Stimulated activated naive CD4-positive, alpha-beta T cell (primary cell): Measurements from ENCODE around the gene CDKAL1.
A peak's percentile ranks its signal among the peaks of the same experiment; 100 is the strongest.
"Not testable (repeated sequence)": the region's sequence is repeated elsewhere in the genome, so short reads cannot be mapped to it uniquely, and the experiment has no call there.

Experiments used
- DNase-seq, 6 experiments: peaks; one replicate each; lab custom pipeline; 2025; lab: John Stamatoyannopoulos, UW

The CDKAL1 gene

DNA sequence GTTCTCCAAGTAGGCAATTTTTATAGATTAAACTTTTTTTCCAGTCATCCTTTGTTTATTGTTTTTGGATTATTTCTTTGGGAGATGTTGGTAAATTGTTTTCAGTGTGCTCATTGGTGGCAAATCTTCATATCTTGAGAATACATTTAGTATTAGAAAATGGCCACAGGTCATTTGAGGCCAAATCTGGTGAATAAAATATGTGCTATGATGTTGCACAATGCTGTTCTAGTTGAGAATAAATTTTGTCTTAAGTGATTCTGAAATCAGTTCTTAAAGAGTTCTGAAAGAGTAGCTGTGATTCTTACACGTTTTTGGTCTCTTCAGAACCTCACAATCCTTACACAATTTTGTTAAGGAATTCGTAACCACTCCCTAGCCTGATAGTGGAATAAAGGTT is 20.1 kb downstream of the CDKAL1 start:
- DNase-seq, result no peak

GRCh38 chr6:20554817-20555216 is 20.6 kb downstream of the CDKAL1 start:
- no peak for DNase-seq

- DNase-seq, result no peak
Observed at GRCh38 chr6:20559924-20560551, 25.8 kb downstream of the CDKAL1 start.

- no peak for DNase-seq
Observed at GRCh38 chr6:20563377-20563776, 29.1 kb downstream of the CDKAL1 start.

GRCh38 chr6:20564269-20564668 is 30.0 kb downstream of the CDKAL1 start:
- DNase-seq, result peak in 2 of 6 experiments; percentile 13 to 52

DNA sequence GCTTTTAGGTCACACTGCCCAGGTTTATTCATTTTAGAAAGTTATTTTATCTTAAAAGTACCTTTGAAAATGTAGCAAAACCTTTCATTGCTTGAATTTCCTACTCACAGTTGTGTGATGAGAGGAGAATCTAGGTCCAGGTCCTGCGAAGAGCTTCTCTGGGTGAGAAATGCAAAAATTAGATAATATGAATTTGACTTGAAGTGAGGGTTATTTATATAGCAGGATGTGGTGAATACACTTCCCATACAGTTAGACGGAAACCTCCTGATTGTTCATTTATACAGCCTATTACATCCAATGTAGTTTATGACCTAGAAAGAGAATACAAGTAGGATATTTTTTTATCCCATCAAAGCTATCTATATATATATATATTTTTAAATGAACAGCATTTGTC is 30.5 kb downstream of the CDKAL1 start:
- peak in 1 of 6 experiments; percentile 22 for DNase-seq

DNA sequence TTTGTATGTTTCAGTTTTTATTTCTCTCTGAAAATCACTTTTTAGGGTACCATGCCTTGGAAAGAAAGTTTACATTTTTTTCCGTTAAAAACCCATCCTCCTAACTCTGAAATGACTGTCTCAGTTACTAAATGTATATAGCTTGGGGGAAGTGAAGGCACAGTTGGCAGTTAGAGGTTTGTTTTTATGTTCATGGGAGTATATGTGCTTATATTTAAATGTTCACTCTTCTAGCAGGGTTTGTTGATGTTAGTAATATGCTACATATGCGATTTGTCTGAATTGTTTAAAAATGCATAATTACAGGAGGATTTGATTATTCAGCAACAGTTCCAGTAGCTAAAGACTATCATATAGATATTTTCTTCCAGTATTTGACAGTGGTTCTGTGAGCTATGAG is 31.1 kb downstream of the CDKAL1 start:
- no peak for DNase-seq

DNA sequence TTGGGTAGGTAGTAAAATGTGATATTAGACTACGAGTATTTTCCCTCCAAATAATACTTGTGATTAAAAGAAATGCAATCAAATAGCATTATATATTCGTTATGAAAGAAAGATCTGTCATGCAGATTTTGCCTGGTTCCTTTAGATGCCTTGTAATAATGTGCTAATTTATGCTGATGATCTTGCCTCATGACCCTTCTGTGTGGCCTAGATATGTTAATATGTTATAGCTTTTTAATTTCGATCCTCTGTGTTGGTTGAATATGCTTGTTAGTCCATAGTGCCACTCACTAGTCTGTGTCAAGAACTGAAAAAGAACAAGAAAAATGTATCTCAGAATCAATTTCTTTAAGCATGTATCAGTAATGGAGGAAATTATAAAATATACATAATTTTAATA is 31.9 kb downstream of the CDKAL1 start:
- no peak for DNase-seq

DNA sequence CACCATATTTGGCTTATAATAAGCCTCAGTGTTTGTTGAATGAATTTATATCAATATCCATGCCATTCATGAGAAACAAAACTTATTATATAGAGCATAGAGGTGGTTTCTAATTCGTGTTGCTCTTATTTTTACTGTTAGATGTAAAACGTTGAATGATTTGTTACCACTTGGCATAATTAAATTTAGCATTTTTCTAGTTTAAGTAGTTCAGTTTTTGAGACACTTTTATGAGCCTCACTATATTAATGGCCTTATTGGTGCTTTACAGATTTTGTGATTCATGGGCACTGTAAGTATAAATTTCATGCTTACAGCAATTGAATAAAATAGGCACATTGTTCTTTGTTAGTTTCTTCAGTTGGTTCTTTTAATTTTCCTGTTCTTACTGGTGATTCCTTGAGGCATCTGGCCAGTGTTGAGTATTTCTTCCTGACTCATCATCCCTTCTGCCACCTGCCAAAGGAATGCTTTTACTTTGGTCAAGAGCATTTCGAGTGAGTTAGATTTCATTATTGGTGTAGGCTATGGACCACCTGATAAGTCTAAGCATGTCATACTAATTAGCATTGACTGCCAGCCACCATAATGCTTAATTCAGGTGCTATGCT is 34.8 kb downstream of the CDKAL1 start:
- no peak for DNase-seq

GRCh38 chr6:20571261-20571660 is 37.0 kb downstream of the CDKAL1 start:
- no peak for DNase-seq

DNA sequence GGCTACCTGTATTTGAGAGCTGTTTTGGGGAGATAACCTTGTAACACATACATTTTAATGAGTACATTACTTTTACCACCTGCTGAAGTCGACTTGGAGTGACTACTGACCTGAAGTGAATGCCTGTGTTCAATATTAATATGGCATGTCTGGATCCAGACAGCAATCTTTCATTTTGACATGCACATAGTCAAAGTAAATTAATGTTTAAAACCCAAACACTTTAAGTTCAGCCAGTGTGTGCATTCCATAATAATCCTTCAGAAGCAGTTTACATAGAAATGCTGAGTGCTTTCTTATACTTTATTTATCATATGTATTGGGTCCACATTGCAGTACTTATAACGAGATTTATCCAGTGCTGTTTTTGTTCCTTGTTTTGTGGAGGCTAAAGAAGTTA is 38.0 kb downstream of the CDKAL1 start:
- no peak for DNase-seq

DNA sequence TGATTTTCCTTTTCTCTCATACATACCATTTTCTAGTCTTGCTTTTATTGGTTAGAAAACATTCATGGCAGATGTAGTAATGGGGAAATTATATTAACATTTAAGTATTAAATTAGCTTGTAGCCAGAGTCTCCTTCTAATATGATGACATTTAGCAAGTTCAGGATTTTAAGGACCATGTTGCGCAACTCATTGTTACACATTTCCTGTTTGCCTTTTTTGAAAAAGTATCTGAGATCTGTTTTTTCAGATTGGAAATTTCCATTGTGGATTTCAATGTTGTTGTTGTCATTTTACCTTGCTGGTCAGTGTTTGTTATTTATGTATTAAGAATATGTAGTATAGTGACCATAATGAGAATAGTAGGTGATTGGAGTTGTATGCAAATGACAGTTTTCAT is 38.7 kb downstream of the CDKAL1 start:
- DNase-seq, result no peak

GRCh38 chr6:20574355-20574754 is 40.1 kb downstream of the CDKAL1 start:
- DNase-seq, result no peak

DNA sequence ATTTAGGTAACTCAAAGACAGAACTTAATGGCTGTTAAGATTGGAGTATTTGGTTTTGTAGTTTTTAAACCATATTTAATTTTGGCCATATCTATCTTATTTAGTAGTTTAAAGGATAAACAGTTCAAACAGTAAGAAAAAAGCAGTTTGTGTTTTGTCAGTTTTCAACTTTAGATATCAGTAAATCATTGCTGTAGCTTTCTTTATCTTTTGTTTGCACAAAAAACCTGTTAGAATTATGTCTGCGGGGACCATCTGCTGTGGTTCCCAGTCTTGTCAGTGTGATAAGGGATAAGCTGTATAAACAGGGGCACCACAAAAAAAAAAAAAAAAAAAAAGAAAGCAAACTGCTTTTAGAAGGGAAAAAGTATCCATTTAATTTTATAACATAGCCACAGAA is 40.9 kb downstream of the CDKAL1 start:
- DNase-seq, result no peak

GRCh38 chr6:20575704-20576451 is 41.6 kb downstream of the CDKAL1 start:
- DNase-seq, result no peak

GRCh38 chr6:20577173-20577688 is 43.0 kb downstream of the CDKAL1 start:
- no peak for DNase-seq

GRCh38 chr6:20581070-20581469 is 46.8 kb downstream of the CDKAL1 start:
- no peak for DNase-seq

DNA sequence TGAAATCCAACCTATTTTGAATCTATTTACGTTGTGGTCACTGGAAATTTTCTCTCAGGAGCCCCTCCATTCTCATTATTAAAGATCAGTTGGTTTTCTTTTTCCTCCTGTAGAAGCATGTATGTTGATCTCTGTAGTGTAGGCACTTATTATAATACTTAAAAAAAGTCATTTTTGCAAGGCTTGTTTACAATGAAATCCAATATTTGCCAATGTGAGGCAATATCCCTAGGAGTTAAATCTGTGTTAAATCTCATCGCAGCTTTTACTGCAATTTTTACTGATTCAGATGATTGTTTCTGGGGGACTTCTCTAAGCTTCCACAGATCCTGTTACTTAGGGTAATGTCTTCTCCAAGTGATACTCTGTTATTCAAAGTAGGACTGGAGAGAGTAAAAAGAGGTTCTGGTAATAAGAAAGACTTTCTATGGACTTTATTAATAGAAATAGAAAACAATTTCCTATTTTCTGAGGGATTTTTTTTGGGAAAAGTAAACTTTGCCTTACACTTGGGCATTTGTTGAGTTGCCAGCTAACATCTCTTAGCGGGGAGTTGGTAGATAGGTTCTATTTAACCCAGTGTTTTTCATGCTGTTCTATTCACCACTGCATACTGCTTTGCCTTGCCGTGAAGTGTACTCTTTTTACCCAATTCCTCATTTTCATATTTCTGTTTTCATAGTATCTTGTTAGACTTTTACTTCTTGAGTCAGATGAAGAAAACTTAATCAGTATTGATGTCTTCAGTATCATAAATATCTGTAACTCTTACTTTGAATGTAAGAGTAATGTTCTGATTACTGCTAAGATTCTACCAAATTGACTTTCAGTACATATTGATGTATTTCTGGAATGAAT is 48.6 kb downstream of the CDKAL1 start:
- no peak for DNase-seq

GRCh38 chr6:20583444-20583800 is 49.2 kb downstream of the CDKAL1 start:
- DNase-seq, result no peak

DNA sequence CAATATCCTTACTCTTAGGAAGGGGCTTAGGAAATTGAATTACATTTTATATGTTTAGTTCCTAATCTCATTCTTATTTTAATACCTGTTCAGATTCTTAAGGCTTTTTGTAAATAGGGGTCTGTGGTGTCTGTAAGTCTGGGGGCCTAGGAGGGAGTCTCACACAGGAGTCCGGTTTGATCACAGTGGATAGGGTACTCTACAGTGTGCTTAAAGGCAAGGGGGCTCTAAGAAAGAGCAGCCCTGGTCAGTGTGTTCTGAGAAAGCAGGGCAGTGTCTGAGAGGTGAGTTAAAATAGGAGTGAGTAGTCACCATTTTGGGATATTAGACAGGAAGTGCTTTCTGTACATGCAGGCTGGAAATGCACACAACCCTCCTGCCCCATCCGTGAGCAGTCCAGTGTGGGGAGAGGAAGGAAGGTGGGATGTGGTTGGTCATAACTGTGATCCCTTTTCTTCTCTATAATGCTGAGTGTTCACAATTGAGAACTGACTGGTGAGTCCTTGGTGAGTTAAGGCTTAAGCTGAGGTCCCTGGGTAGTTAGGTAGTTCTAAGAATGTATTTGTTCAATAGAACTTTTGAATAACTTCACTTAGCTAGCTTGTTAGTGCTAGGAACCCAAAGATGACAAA is 50.0 kb downstream of the CDKAL1 start:
- no peak for DNase-seq

DNA sequence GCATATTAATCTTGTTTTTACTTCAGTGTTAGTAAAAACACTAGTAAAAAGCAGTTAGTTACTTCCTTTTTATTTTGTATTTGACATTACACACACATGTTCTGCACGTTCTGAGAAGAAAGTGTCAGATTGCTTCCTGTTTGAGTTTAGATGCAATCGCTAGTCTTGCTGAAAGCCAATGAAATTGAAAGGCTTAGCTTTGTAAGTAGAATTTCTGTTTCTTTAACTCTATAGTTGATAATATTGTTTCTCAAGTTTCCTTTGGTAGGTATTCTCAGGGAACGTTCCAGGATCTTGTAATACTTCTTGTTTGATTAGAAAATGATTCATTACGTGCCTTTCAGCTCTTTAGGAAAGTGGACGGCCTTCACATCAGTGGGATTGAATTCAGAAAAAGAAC is 55.0 kb downstream of the CDKAL1 start:
- peak in 1 of 6 experiments; percentile 12 for DNase-seq

DNA sequence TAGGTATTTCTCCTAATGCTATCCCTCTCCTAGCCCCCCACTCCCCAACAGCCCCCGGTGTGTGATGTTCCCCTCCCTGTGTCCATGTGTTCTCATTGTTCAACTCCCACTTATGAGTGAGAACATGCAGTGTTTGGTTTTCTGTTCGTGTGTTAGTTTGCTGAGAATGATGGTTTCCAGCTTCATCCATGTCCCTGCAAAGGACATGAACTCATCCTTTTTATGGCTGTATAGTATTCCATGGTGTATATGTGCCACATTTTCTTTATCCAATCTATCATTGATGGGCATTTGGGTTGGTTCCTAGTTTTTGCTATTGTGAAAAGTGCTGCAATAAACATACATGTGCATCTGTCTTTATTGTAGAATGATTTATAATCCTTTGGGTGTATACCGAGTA is 56.2 kb downstream of the CDKAL1 start:
- DNase-seq, result not testable (repeated sequence)
